Right atrium auricular region (tissue), 2 donors: ENCODE measurements around the gene PRIMA1. TPM values are rescaled to one million over a fixed set of nuclear protein-coding genes. Genes with fewer than 3 reads are reported as not detected.

Experiments used
- DNase-seq: peaks from one replicate; pipeline ENCODE4 v3.0.0-alpha.2; 2019; ENCODE audit warnings: low spot score
- H3K27ac ChIP-seq, 2 donors: fragments of 200-600 bp; sonication (generic); 1 replicate in 1 of 2; 2 replicates in 1 of 2; pipeline ENCODE4 v1.5.1; 2016 to 2019
- H3K27me3 ChIP-seq, 2 donors: fragments of 200-600 bp; sonication (generic); one replicate each; pipeline versions ENCODE4 v1.5.1 to v1.6.0; 2017 to 2019
- H3K36me3 ChIP-seq: fragments of 200-600 bp; sonication (generic); one replicate; pipeline ENCODE4 v1.5.1; 2016
- H3K4me1 ChIP-seq, 2 donors: fragments of 200-600 bp; sonication (generic); one replicate each; pipeline versions ENCODE4 v1.5.1 to v1.6.0; 2017 to 2019
- H3K4me3 ChIP-seq, 2 donors: fragments of 200-600 bp; sonication (generic); 1 replicate in 1 of 2; 2 replicates in 1 of 2; pipeline ENCODE4 v1.5.1; 2017 to 2019; ENCODE audit warnings: mild to moderate bottlenecking in 1 of 2, moderate library complexity in 1 of 2
- H3K9me3 ChIP-seq, 2 donors: fragments of 200-600 bp; sonication (generic); one replicate each; pipeline ENCODE4 v1.5.1; 2019
- CTCF ChIP-seq, 2 donors: fragments of 200-600 bp; sonication (generic); IDR thresholded peaks; one replicate each; pipeline ENCODE4 v1.5.1; 2019; ENCODE audit warnings: antibody characterized with exemption in 2 of 2
- total RNA-seq, 2 donors: library from RNA; depleted of rRNA; stranded (reverse); fragments of >200 nt; gene quantifications; one replicate each; pipeline ENCODE4 v1.1.0, GENCODE V29; 2016

The PRIMA1 gene
- total RNA-seq, 2 donors from 2014 or later = 2.2 to 4.1 TPM

- H3K4me3 ChIP-seq = no peak overlapping the region
- no peak overlapping the region for H3K27ac ChIP-seq
- peaks cover 0 to 41% of the 10 kb centered on the region in 2 donors for H3K4me1 ChIP-seq
- H3K36me3 ChIP-seq = no peaks in the 10 kb centered on the region
- no peak for TF ChIP-seq CTCF (IDR thresholded peaks at IDR 0.05)
- no peaks in the 10 kb centered on the region for H3K27me3 ChIP-seq
- no peaks in the 10 kb centered on the region for H3K9me3 ChIP-seq
- no peak for DNase-seq
These were observed 42.5 kb downstream of the PRIMA1 start for GRCh38 chr14:93745603-93746273.

GRCh38 chr14:93744876-93745275 lies 43.4 kb downstream of the PRIMA1 start:
- Histone ChIP-seq H3K4me1 (peaks cover 0 to 41% of the 10 kb centered on the region in 2 donors), H3K27me3 (no peaks in the 10 kb centered on the region), H3K4me3 (no peak overlapping the region)

GRCh38 chr14:93744176-93744575 lies 44.1 kb downstream of the PRIMA1 start:
- H3K27ac ChIP-seq = peak overlapping the region in 1 of 2 donors; percentile 84
- no peak overlapping the region for H3K4me3 ChIP-seq
- no peaks in the 10 kb centered on the region for H3K36me3 ChIP-seq
- peaks cover 0 to 40% of the 10 kb centered on the region in 2 donors for H3K4me1 ChIP-seq
- TF ChIP-seq CTCF (IDR thresholded peaks at IDR 0.05) = no peak
- DNase-seq = no peak
- H3K9me3 ChIP-seq = no peaks in the 10 kb centered on the region
- no peaks in the 10 kb centered on the region for H3K27me3 ChIP-seq

More at GRCh38 chr14:93744876-93745275, 43.4 kb downstream of the PRIMA1 start:
- TF ChIP-seq CTCF (IDR thresholded peaks at IDR 0.05) = no peak
- DNase-seq = no peak
- H3K27ac ChIP-seq = no peak overlapping the region
- no peaks in the 10 kb centered on the region for H3K9me3 ChIP-seq
- H3K36me3 ChIP-seq = no peaks in the 10 kb centered on the region

GRCh38 chr14:93743270-93744060 lies 44.8 kb downstream of the PRIMA1 start:
- no peak for TF ChIP-seq CTCF (IDR thresholded peaks at IDR 0.05)
- Histone ChIP-seq H3K4me1 (peaks cover 0 to 35% of the 10 kb centered on the region in 2 donors), H3K27ac (peak overlapping the region; percentile 68 to 84), H3K9me3 (no peaks in the 10 kb centered on the region), H3K4me3 (no peak overlapping the region), H3K27me3 (no peaks in the 10 kb centered on the region), H3K36me3 (no peaks in the 10 kb centered on the region)
- DNase-seq = no peak

GRCh38 chr14:93742761-93743160 lies 45.5 kb downstream of the PRIMA1 start:
- Histone ChIP-seq H3K36me3 (no peaks in the 10 kb centered on the region), H3K4me3 (no peak overlapping the region), H3K27ac (peak overlapping the region; percentile 68 to 84), H3K9me3 (no peaks in the 10 kb centered on the region), H3K27me3 (no peaks in the 10 kb centered on the region), H3K4me1 (peaks cover 0 to 28% of the 10 kb centered on the region in 2 donors)
- DNase-seq = peak; percentile 72
- no peak for TF ChIP-seq CTCF (IDR thresholded peaks at IDR 0.05)
